Measurements from ENCODE around the gene MAPKAPK2. TPM values are rescaled to one million over a fixed set of nuclear protein-coding genes. Genes with fewer than 3 reads are reported as not detected.

The MAPKAPK2 gene
- total and polyA plus RNA-seq, 2 donors: 36.4 to 72.3 TPM

- no peak overlapping the region for H3K4me3 ChIP-seq (ENCODE audit: low read length in 2 of 2)
- 67% methylated on average over 10 of the region's 10 CpGs for WGBS
- DNase-seq (ENCODE audit: low read depth in 6 of 9, low spot score in 9 of 9): no peak
- H3K27ac ChIP-seq (ENCODE audit: low read depth in 1 of 2, low read length in 1 of 2): no peak overlapping the region
- peaks cover 27 to 31% of the 10 kb centered on the region in 2 donors for H3K36me3 ChIP-seq (ENCODE audit: control insufficient read depth in 2 of 2, insufficient read depth in 2 of 2, low read length in 1 of 2)
- peaks cover 6 to 35% of the 10 kb centered on the region in 2 donors for H3K4me1 ChIP-seq (ENCODE audit: control insufficient read depth in 2 of 2, insufficient read depth in 2 of 2, low read length in 2 of 2)
- no peaks in the 10 kb centered on the region for H3K27me3 ChIP-seq (ENCODE audit: control insufficient read depth in 2 of 2, insufficient read depth in 1 of 2, low read length in 1 of 2)
- H3K9me3 ChIP-seq (ENCODE audit: control insufficient read depth in 2 of 2, insufficient read depth in 1 of 2, low read length in 1 of 2): peaks cover 0 to 2% of the 10 kb centered on the region in 2 donors
These were observed 8.3 kb downstream of the MAPKAPK2 start for GRCh38 chr1:206693029-206693428.

- Histone ChIP-seq H3K9me3 (ENCODE audit: control insufficient read depth in 2 of 2, insufficient read depth in 1 of 2, low read length in 1 of 2) (peaks cover 0 to 2% of the 10 kb centered on the region in 2 donors), H3K27me3 (ENCODE audit: control insufficient read depth in 2 of 2, insufficient read depth in 1 of 2, low read length in 1 of 2) (no peaks in the 10 kb centered on the region), H3K27ac (ENCODE audit: low read depth in 1 of 2, low read length in 1 of 2) (no peak overlapping the region), H3K36me3 (ENCODE audit: control insufficient read depth in 2 of 2, insufficient read depth in 2 of 2, low read length in 1 of 2) (peaks cover 29 to 31% of the 10 kb centered on the region in 2 donors), H3K4me1 (ENCODE audit: control insufficient read depth in 2 of 2, insufficient read depth in 2 of 2, low read length in 2 of 2) (peaks cover 3 to 32% of the 10 kb centered on the region in 2 donors), H3K4me3 (ENCODE audit: low read length in 2 of 2) (no peak overlapping the region)
- WGBS: 96% methylated on average over 7 of the region's 7 CpGs
- no peak for DNase-seq (ENCODE audit: low read depth in 6 of 9, low spot score in 9 of 9)
These were observed 8.9 kb downstream of the MAPKAPK2 start for GRCh38 chr1:206693592-206693991.

- Histone ChIP-seq H3K27ac (ENCODE audit: low read depth in 1 of 2, low read length in 1 of 2) (no peak overlapping the region), H3K4me1 (ENCODE audit: control insufficient read depth in 2 of 2, insufficient read depth in 2 of 2, low read length in 2 of 2) (peaks cover 5 to 37% of the 10 kb centered on the region in 2 donors), H3K36me3 (ENCODE audit: control insufficient read depth in 2 of 2, insufficient read depth in 2 of 2, low read length in 1 of 2) (peaks cover 26 to 31% of the 10 kb centered on the region in 2 donors), H3K27me3 (ENCODE audit: control insufficient read depth in 2 of 2, insufficient read depth in 1 of 2, low read length in 1 of 2) (no peaks in the 10 kb centered on the region), H3K9me3 (ENCODE audit: control insufficient read depth in 2 of 2, insufficient read depth in 1 of 2, low read length in 1 of 2) (peaks cover 0 to 2% of the 10 kb centered on the region in 2 donors), H3K4me3 (ENCODE audit: low read length in 2 of 2) (no peak overlapping the region)
- DNase-seq (ENCODE audit: low read depth in 6 of 9, low spot score in 9 of 9): no peak
- 85% methylated on average over 11 of the region's 11 CpGs for WGBS
These were observed 9.7 kb downstream of the MAPKAPK2 start for GRCh38 chr1:206694171-206695124.

- Histone ChIP-seq H3K27me3 (ENCODE audit: control insufficient read depth in 2 of 2, insufficient read depth in 1 of 2, low read length in 1 of 2) (no peaks in the 10 kb centered on the region), H3K4me3 (ENCODE audit: low read length in 2 of 2) (no peak overlapping the region), H3K36me3 (ENCODE audit: control insufficient read depth in 2 of 2, insufficient read depth in 2 of 2, low read length in 1 of 2) (peaks cover 22 to 32% of the 10 kb centered on the region in 2 donors), H3K27ac (ENCODE audit: low read depth in 1 of 2, low read length in 1 of 2) (no peak overlapping the region), H3K9me3 (ENCODE audit: control insufficient read depth in 2 of 2, insufficient read depth in 1 of 2, low read length in 1 of 2) (peaks cover 0 to 2% of the 10 kb centered on the region in 2 donors), H3K4me1 (ENCODE audit: control insufficient read depth in 2 of 2, insufficient read depth in 2 of 2, low read length in 2 of 2) (peaks cover 5 to 47% of the 10 kb centered on the region in 2 donors)
- no peak for DNase-seq (ENCODE audit: low read depth in 6 of 9, low spot score in 9 of 9)
- WGBS: 97% methylated on average over 9 of the region's 9 CpGs
These were observed 11.0 kb downstream of the MAPKAPK2 start for GRCh38 chr1:206695733-206696132.

GRCh38 chr1:206696812-206697585, 12.3 kb downstream of the MAPKAPK2 start:
- Histone ChIP-seq H3K27me3 (ENCODE audit: control insufficient read depth in 2 of 2, insufficient read depth in 1 of 2, low read length in 1 of 2) (no peaks in the 10 kb centered on the region), H3K27ac (ENCODE audit: low read depth in 1 of 2, low read length in 1 of 2) (no peak overlapping the region), H3K4me1 (ENCODE audit: control insufficient read depth in 2 of 2, insufficient read depth in 2 of 2, low read length in 2 of 2) (peaks cover 3 to 44% of the 10 kb centered on the region in 2 donors), H3K9me3 (ENCODE audit: control insufficient read depth in 2 of 2, insufficient read depth in 1 of 2, low read length in 1 of 2) (peaks cover 0 to 2% of the 10 kb centered on the region in 2 donors), H3K36me3 (ENCODE audit: control insufficient read depth in 2 of 2, insufficient read depth in 2 of 2, low read length in 1 of 2) (peaks cover 17 to 32% of the 10 kb centered on the region in 2 donors), H3K4me3 (ENCODE audit: low read length in 2 of 2) (no peak overlapping the region)
- DNase-seq (ENCODE audit: low read depth in 6 of 9, low spot score in 9 of 9): no peak
- WGBS: 94% methylated on average over 4 of the region's 4 CpGs

- peaks cover 0 to 2% of the 10 kb centered on the region in 2 donors for H3K9me3 ChIP-seq (ENCODE audit: control insufficient read depth in 2 of 2, insufficient read depth in 1 of 2, low read length in 1 of 2)
- peaks cover 2 to 43% of the 10 kb centered on the region in 2 donors for H3K4me1 ChIP-seq (ENCODE audit: control insufficient read depth in 2 of 2, insufficient read depth in 2 of 2, low read length in 2 of 2)
- no peak for DNase-seq (ENCODE audit: low read depth in 6 of 9, low spot score in 9 of 9)
- H3K27ac ChIP-seq (ENCODE audit: low read depth in 1 of 2, low read length in 1 of 2): no peak overlapping the region
- WGBS: 98% methylated on average over 2 of the region's 2 CpGs
- no peak overlapping the region for H3K4me3 ChIP-seq (ENCODE audit: low read length in 2 of 2)
- H3K36me3 ChIP-seq (ENCODE audit: control insufficient read depth in 2 of 2, insufficient read depth in 2 of 2, low read length in 1 of 2): peaks cover 17 to 31% of the 10 kb centered on the region in 2 donors
- H3K27me3 ChIP-seq (ENCODE audit: control insufficient read depth in 2 of 2, insufficient read depth in 1 of 2, low read length in 1 of 2): no peaks in the 10 kb centered on the region
These were observed 13.3 kb downstream of the MAPKAPK2 start for GRCh38 chr1:206698011-206698410.

GRCh38 chr1:206699000-206699586, 14.4 kb downstream of the MAPKAPK2 start:
- Histone ChIP-seq H3K27me3 (ENCODE audit: control insufficient read depth in 2 of 2, insufficient read depth in 1 of 2, low read length in 1 of 2) (no peaks in the 10 kb centered on the region), H3K9me3 (ENCODE audit: control insufficient read depth in 2 of 2, insufficient read depth in 1 of 2, low read length in 1 of 2) (peaks cover 0 to 2% of the 10 kb centered on the region in 2 donors), H3K36me3 (ENCODE audit: control insufficient read depth in 2 of 2, insufficient read depth in 2 of 2, low read length in 1 of 2) (peaks cover 10 to 23% of the 10 kb centered on the region in 2 donors), H3K4me3 (ENCODE audit: low read length in 2 of 2) (no peak overlapping the region), H3K4me1 (ENCODE audit: control insufficient read depth in 2 of 2, insufficient read depth in 2 of 2, low read length in 2 of 2) (peaks cover 9 to 42% of the 10 kb centered on the region in 2 donors), H3K27ac (ENCODE audit: low read depth in 1 of 2, low read length in 1 of 2) (peak overlapping the region in 1 of 2 donors; percentile 47)
- DNase-seq (ENCODE audit: low read depth in 6 of 9, low spot score in 9 of 9): no peak
- WGBS: 90% methylated on average over 7 of the region's 7 CpGs

- Histone ChIP-seq H3K27ac (ENCODE audit: low read depth in 1 of 2, low read length in 1 of 2) (peak overlapping the region in 1 of 2 donors; percentile 4), H3K27me3 (ENCODE audit: control insufficient read depth in 2 of 2, insufficient read depth in 1 of 2, low read length in 1 of 2) (no peaks in the 10 kb centered on the region), H3K4me3 (ENCODE audit: low read length in 2 of 2) (no peak overlapping the region), H3K9me3 (ENCODE audit: control insufficient read depth in 2 of 2, insufficient read depth in 1 of 2, low read length in 1 of 2) (peaks cover 0 to 2% of the 10 kb centered on the region in 2 donors), H3K36me3 (ENCODE audit: control insufficient read depth in 2 of 2, insufficient read depth in 2 of 2, low read length in 1 of 2) (peaks cover 10 to 23% of the 10 kb centered on the region in 2 donors), H3K4me1 (ENCODE audit: control insufficient read depth in 2 of 2, insufficient read depth in 2 of 2, low read length in 2 of 2) (peaks cover 14 to 42% of the 10 kb centered on the region in 2 donors)
- 78% methylated on average over 4 of the region's 4 CpGs for WGBS
- DNase-seq (ENCODE audit: low read depth in 6 of 9, low spot score in 9 of 9): no peak
These were observed 14.9 kb downstream of the MAPKAPK2 start for GRCh38 chr1:206699626-206700025.

Data from thymus (tissue), 11 donors.